Parathyroid adenoma (tissue), 2 donors: ENCODE data around the gene FAM53B.

Experiments used
- H2AFZ ChIP-seq: fragments of 300-600 bp; sonication (generic); one replicate; pipeline ENCODE4 v1.7.0; 2017; ENCODE audit warnings: antibody characterized with exemption, mild to moderate bottlenecking
- H3K27ac ChIP-seq: fragments of 300-600 bp; sonication (generic); one replicate; pipeline ENCODE4 v1.7.0; 2017
- H3K27me3 ChIP-seq: fragments of 300-600 bp; sonication (generic); one replicate; pipeline ENCODE4 v1.7.0; 2017; ENCODE audit warnings: low read length; ENCODE audit not compliant: control insufficient read depth, insufficient read depth
- H3K36me3 ChIP-seq: fragments of 300-600 bp; sonication (generic); one replicate; pipeline ENCODE4 v1.7.0; 2017; ENCODE audit warnings: low read length; ENCODE audit not compliant: control insufficient read depth, insufficient read depth
- H3K4me1 ChIP-seq: fragments of 300-600 bp; sonication (generic); one replicate; pipeline ENCODE4 v1.7.0; 2017; ENCODE audit warnings: control low read depth
- H3K4me2 ChIP-seq: fragments of 300-600 bp; sonication (generic); one replicate; pipeline ENCODE4 v1.7.0; 2017; ENCODE audit warnings: low read length
- H3K4me3 ChIP-seq: fragments of 300-600 bp; sonication (generic); one replicate; pipeline ENCODE4 v1.7.0; 2017; ENCODE audit warnings: low read depth, low read length
- H3K79me2 ChIP-seq: fragments of 300-600 bp; sonication (generic); one replicate; pipeline ENCODE4 v1.7.0; 2017; ENCODE audit warnings: control low read depth
- H3K9ac ChIP-seq: fragments of 300-600 bp; sonication (generic); one replicate; pipeline ENCODE4 v1.7.0; 2017; ENCODE audit warnings: mild to moderate bottlenecking
- H3K9me3 ChIP-seq: fragments of 300-600 bp; sonication (generic); one replicate; pipeline ENCODE4 v1.7.0; 2017; ENCODE audit warnings: low read length; ENCODE audit not compliant: control insufficient read depth
- TF ChIP-seq, protein P1 (sequence below): fragments of 300-600 bp; sonication (generic); IDR thresholded peaks from one replicate; pipeline ENCODE4 v1.7.0; 2017; ENCODE audit warnings: antibody characterized with exemption, mild to moderate bottlenecking
- donor health status: primary hyperparathyroidism.

Gene FAM53B

GRCh38 chr10:124656541-124656940 lies 87.6 kb downstream of the FAM53B start:
- H3K4me3 ChIP-seq, result no peak overlapping the region
- H3K36me3 ChIP-seq, result no peaks in the 10 kb centered on the region
- peaks cover 15% of the 10 kb centered on the region for H3K4me1 ChIP-seq
- H3K27me3 ChIP-seq, result no peaks in the 10 kb centered on the region
- TF ChIP-seq, protein P1, sequence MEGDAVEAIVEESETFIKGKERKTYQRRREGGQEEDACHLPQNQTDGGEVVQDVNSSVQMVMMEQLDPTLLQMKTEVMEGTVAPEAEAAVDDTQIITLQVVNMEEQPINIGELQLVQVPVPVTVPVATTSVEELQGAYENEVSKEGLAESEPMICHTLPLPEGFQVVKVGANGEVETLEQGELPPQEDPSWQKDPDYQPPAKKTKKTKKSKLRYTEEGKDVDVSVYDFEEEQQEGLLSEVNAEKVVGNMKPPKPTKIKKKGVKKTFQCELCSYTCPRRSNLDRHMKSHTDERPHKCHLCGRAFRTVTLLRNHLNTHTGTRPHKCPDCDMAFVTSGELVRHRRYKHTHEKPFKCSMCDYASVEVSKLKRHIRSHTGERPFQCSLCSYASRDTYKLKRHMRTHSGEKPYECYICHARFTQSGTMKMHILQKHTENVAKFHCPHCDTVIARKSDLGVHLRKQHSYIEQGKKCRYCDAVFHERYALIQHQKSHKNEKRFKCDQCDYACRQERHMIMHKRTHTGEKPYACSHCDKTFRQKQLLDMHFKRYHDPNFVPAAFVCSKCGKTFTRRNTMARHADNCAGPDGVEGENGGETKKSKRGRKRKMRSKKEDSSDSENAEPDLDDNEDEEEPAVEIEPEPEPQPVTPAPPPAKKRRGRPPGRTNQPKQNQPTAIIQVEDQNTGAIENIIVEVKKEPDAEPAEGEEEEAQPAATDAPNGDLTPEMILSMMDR, result no peak
- H3K9ac ChIP-seq, result no peak overlapping the region
- H3K27ac ChIP-seq, result no peak overlapping the region
- H3K79me2 ChIP-seq, result peaks cover 62% of the 10 kb centered on the region
- no peaks in the 10 kb centered on the region for H3K9me3 ChIP-seq
- no peak overlapping the region for H3K4me2 ChIP-seq
- H2AFZ ChIP-seq, result no peak overlapping the region

DNA sequence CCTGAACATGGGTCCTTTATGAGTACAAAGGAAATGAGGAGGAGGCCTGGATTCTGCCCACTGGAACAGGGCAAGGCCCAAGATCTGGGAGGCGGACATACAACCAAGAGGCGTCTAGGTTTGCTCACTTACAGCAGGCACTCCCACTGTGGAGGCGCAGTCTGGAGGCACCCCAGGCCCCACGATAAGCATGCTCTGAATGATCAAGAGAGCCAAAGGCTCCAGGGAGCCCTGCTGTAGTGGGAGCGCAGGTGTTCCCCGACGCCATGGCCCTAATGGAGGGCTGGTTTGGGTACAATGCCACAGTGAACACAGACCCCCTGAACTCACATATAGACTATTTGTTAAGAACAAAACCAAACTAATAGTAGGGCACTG lies 88.1 kb downstream of the FAM53B start:
- Histone ChIP-seq H3K27ac (no peak overlapping the region), H3K9me3 (no peaks in the 10 kb centered on the region), H3K4me3 (no peak overlapping the region), H3K27me3 (no peaks in the 10 kb centered on the region), H3K9ac (no peak overlapping the region), H3K79me2 (peaks cover 62% of the 10 kb centered on the region), H2AFZ (no peak overlapping the region), H3K36me3 (no peaks in the 10 kb centered on the region), H3K4me2 (no peak overlapping the region), H3K4me1 (peaks cover 15% of the 10 kb centered on the region)
- TF ChIP-seq, protein P1, result no peak

- peaks cover 61% of the 10 kb centered on the region for H3K79me2 ChIP-seq
- H3K4me3 ChIP-seq, result no peak overlapping the region
- H3K27ac ChIP-seq, result peak overlapping the region; percentile 29
- H3K36me3 ChIP-seq, result no peaks in the 10 kb centered on the region
- H3K9ac ChIP-seq, result no peak overlapping the region
- H3K4me1 ChIP-seq, result peaks cover 15% of the 10 kb centered on the region
- H3K27me3 ChIP-seq, result no peaks in the 10 kb centered on the region
- H3K4me2 ChIP-seq, result no peak overlapping the region
- H3K9me3 ChIP-seq, result no peaks in the 10 kb centered on the region
- TF ChIP-seq, protein P1, result no peak
- H2AFZ ChIP-seq, result no peak overlapping the region
Measured at GRCh38 chr10:124655191-124656112, 88.7 kb downstream of the FAM53B start.

- H3K4me1 ChIP-seq, result peaks cover 19% of the 10 kb centered on the region
- TF ChIP-seq, protein P1, result no peak
Measured at GRCh38 chr10:124654686-124655085, 89.5 kb downstream of the FAM53B start.

More at GRCh38 chr10:124654686-124655085, 89.5 kb downstream of the FAM53B start:
- H2AFZ ChIP-seq, result no peak overlapping the region
- no peak overlapping the region for H3K4me3 ChIP-seq
- H3K27ac ChIP-seq, result peak overlapping the region; percentile 29
- no peaks in the 10 kb centered on the region for H3K9me3 ChIP-seq
- no peaks in the 10 kb centered on the region for H3K36me3 ChIP-seq
- H3K9ac ChIP-seq, result no peak overlapping the region
- H3K4me2 ChIP-seq, result no peak overlapping the region
- H3K27me3 ChIP-seq, result no peaks in the 10 kb centered on the region
- H3K79me2 ChIP-seq, result peaks cover 63% of the 10 kb centered on the region
